ENCODE data around the gene HAUS7.
"Not testable (repeated sequence)": the region's sequence is repeated elsewhere in the genome, so short reads cannot be mapped to it uniquely, and the experiment has no call there.

The HAUS7 gene

GRCh38 chrX:153410373-153410772, 60.0 kb downstream of the HAUS7 start:
- Histone ChIP-seq H3K27me3 (ENCODE audit: insufficient read depth, low read length) (no peaks in the 10 kb centered on the region), H3K4me3 (ENCODE audit: low read depth, low read length) (no peak overlapping the region), H3K79me2 (ENCODE audit: control insufficient read depth, insufficient read depth, low read length, unreplicated experiment) (no peaks in the 10 kb centered on the region), H3K36me3 (ENCODE audit: insufficient read depth, low read length) (no peaks in the 10 kb centered on the region), H3K4me1 (ENCODE audit: control insufficient read depth, insufficient read depth, low read length, unreplicated experiment) (no peaks in the 10 kb centered on the region), H3K27ac (ENCODE audit: low read depth, low read length) (no peak overlapping the region), H2AFZ (ENCODE audit: low read length, unreplicated experiment) (no peak overlapping the region)

GRCh38 chrX:153409414-153410101, 60.8 kb downstream of the HAUS7 start:
- Histone ChIP-seq H3K27ac (ENCODE audit: low read depth, low read length) (no peak overlapping the region), H3K36me3 (ENCODE audit: insufficient read depth, low read length) (no peaks in the 10 kb centered on the region), H2AFZ (ENCODE audit: low read length, unreplicated experiment) (no peak overlapping the region), H3K27me3 (ENCODE audit: insufficient read depth, low read length) (0 out of 2 replicates have a peak, but pooled peaks cover 3% of the 10 kb centered on the region), H3K4me3 (ENCODE audit: low read depth, low read length) (no peak overlapping the region), H3K4me1 (ENCODE audit: control insufficient read depth, insufficient read depth, low read length, unreplicated experiment) (no peaks in the 10 kb centered on the region), H3K79me2 (ENCODE audit: control insufficient read depth, insufficient read depth, low read length, unreplicated experiment) (no peaks in the 10 kb centered on the region)

- Histone ChIP-seq H3K27me3 (ENCODE audit: insufficient read depth, low read length) (0 out of 2 replicates have a peak, but pooled peaks cover 3% of the 10 kb centered on the region), H3K79me2 (ENCODE audit: control insufficient read depth, insufficient read depth, low read length, unreplicated experiment) (no peaks in the 10 kb centered on the region), H3K27ac (ENCODE audit: low read depth, low read length) (no peak overlapping the region), H3K4me1 (ENCODE audit: control insufficient read depth, insufficient read depth, low read length, unreplicated experiment) (no peaks in the 10 kb centered on the region), H3K36me3 (ENCODE audit: insufficient read depth, low read length) (no peaks in the 10 kb centered on the region), H3K4me3 (ENCODE audit: low read depth, low read length) (no peak overlapping the region), H2AFZ (ENCODE audit: low read length, unreplicated experiment) (no peak overlapping the region)
Measured at GRCh38 chrX:153408871-153409351, 61.5 kb downstream of the HAUS7 start.

- Histone ChIP-seq H3K27me3 (ENCODE audit: insufficient read depth, low read length) (0 out of 2 replicates have a peak, but pooled peaks cover 4% of the 10 kb centered on the region), H3K4me1 (ENCODE audit: control insufficient read depth, insufficient read depth, low read length, unreplicated experiment) (no peaks in the 10 kb centered on the region), H3K27ac (ENCODE audit: low read depth, low read length) (no peak overlapping the region), H3K36me3 (ENCODE audit: insufficient read depth, low read length) (no peaks in the 10 kb centered on the region), H2AFZ (ENCODE audit: low read length, unreplicated experiment) (no peak overlapping the region), H3K4me3 (ENCODE audit: low read depth, low read length) (no peak overlapping the region), H3K79me2 (ENCODE audit: control insufficient read depth, insufficient read depth, low read length, unreplicated experiment) (no peaks in the 10 kb centered on the region)
Measured at GRCh38 chrX:153408221-153408721, 62.1 kb downstream of the HAUS7 start.

GRCh38 chrX:153407736-153408135, 62.6 kb downstream of the HAUS7 start:
- Histone ChIP-seq H3K27ac (ENCODE audit: low read depth, low read length) (no peak overlapping the region), H2AFZ (ENCODE audit: low read length, unreplicated experiment) (no peak overlapping the region), H3K4me1 (ENCODE audit: control insufficient read depth, insufficient read depth, low read length, unreplicated experiment) (no peaks in the 10 kb centered on the region), H3K4me3 (ENCODE audit: low read depth, low read length) (no peak overlapping the region), H3K27me3 (ENCODE audit: insufficient read depth, low read length) (peaks cover 9% of the 10 kb centered on the region; the same call in 1 of the 2 replicates), H3K79me2 (ENCODE audit: control insufficient read depth, insufficient read depth, low read length, unreplicated experiment) (no peaks in the 10 kb centered on the region), H3K36me3 (ENCODE audit: insufficient read depth, low read length) (no peaks in the 10 kb centered on the region)

- Histone ChIP-seq H3K79me2 (ENCODE audit: control insufficient read depth, insufficient read depth, low read length, unreplicated experiment) (no peaks in the 10 kb centered on the region), H3K36me3 (ENCODE audit: insufficient read depth, low read length) (no peaks in the 10 kb centered on the region), H3K4me1 (ENCODE audit: control insufficient read depth, insufficient read depth, low read length, unreplicated experiment) (no peaks in the 10 kb centered on the region), H3K27me3 (ENCODE audit: insufficient read depth, low read length) (peaks cover 10% of the 10 kb centered on the region; the same call in 1 of the 2 replicates), H3K4me3 (ENCODE audit: low read depth, low read length) (no peak overlapping the region), H3K27ac (ENCODE audit: low read depth, low read length) (no peak overlapping the region), H2AFZ (ENCODE audit: low read length, unreplicated experiment) (no peak overlapping the region)
Measured at GRCh38 chrX:153406903-153407302, 63.5 kb downstream of the HAUS7 start.

GRCh38 chrX:153406011-153406410, 64.4 kb downstream of the HAUS7 start:
- peaks cover 10% of the 10 kb centered on the region; the same call in 1 of the 2 replicates for H3K27me3 ChIP-seq (ENCODE audit: insufficient read depth, low read length)
- no peaks in the 10 kb centered on the region for H3K4me1 ChIP-seq (ENCODE audit: control insufficient read depth, insufficient read depth, low read length, unreplicated experiment)
- H2AFZ ChIP-seq (ENCODE audit: low read length, unreplicated experiment): no peak overlapping the region
- no peaks in the 10 kb centered on the region for H3K79me2 ChIP-seq (ENCODE audit: control insufficient read depth, insufficient read depth, low read length, unreplicated experiment)
- H3K36me3 ChIP-seq (ENCODE audit: insufficient read depth, low read length): no peaks in the 10 kb centered on the region
- H3K27ac ChIP-seq (ENCODE audit: low read depth, low read length): no peak overlapping the region
- H3K4me3 ChIP-seq (ENCODE audit: low read depth, low read length): no peak overlapping the region

- H2AFZ ChIP-seq (ENCODE audit: low read length, unreplicated experiment): no peak overlapping the region
- H3K79me2 ChIP-seq (ENCODE audit: control insufficient read depth, insufficient read depth, low read length, unreplicated experiment): no peaks in the 10 kb centered on the region
- H3K27me3 ChIP-seq (ENCODE audit: insufficient read depth, low read length): peaks cover 10% of the 10 kb centered on the region; the same call in 1 of the 2 replicates
- H3K4me1 ChIP-seq (ENCODE audit: control insufficient read depth, insufficient read depth, low read length, unreplicated experiment): no peaks in the 10 kb centered on the region
- no peak overlapping the region for H3K4me3 ChIP-seq (ENCODE audit: low read depth, low read length)
- H3K36me3 ChIP-seq (ENCODE audit: insufficient read depth, low read length): no peaks in the 10 kb centered on the region
- H3K27ac ChIP-seq (ENCODE audit: low read depth, low read length): no peak overlapping the region
Measured at GRCh38 chrX:153405426-153405825, 65.0 kb downstream of the HAUS7 start.

GRCh38 chrX:153404333-153404732, 66.0 kb downstream of the HAUS7 start:
- H3K27ac ChIP-seq (ENCODE audit: low read depth, low read length); H3K4me1 ChIP-seq (ENCODE audit: control insufficient read depth, insufficient read depth, low read length, unreplicated experiment); H2AFZ ChIP-seq (ENCODE audit: low read length, unreplicated experiment); H3K27me3 ChIP-seq (ENCODE audit: insufficient read depth, low read length); H3K4me3 ChIP-seq (ENCODE audit: low read depth, low read length); H3K36me3 ChIP-seq (ENCODE audit: insufficient read depth, low read length); H3K79me2 ChIP-seq (ENCODE audit: control insufficient read depth, insufficient read depth, low read length, unreplicated experiment): not testable (repeated sequence)

- peaks cover 10% of the 10 kb centered on the region; the same call in 1 of the 2 replicates for H3K27me3 ChIP-seq (ENCODE audit: insufficient read depth, low read length)
- H3K27ac ChIP-seq (ENCODE audit: low read depth, low read length): no peak within 1 kb of the TSS
- no peak within 1 kb of the TSS for H2AFZ ChIP-seq (ENCODE audit: low read length, unreplicated experiment)
- no peaks in the 10 kb centered on the region for H3K79me2 ChIP-seq (ENCODE audit: control insufficient read depth, insufficient read depth, low read length, unreplicated experiment)
- no peaks in the 10 kb centered on the region for H3K36me3 ChIP-seq (ENCODE audit: insufficient read depth, low read length)
- no peaks in the 10 kb centered on the region for H3K4me1 ChIP-seq (ENCODE audit: control insufficient read depth, insufficient read depth, low read length, unreplicated experiment)
- no peak within 1 kb of the TSS for H3K4me3 ChIP-seq (ENCODE audit: low read depth, low read length)
Measured at GRCh38 chrX:153401133-153401764, 69.1 kb downstream of the HAUS7 start, which contains the start of gene PNMA6E. Gene PNMA6E (minus strand): TSS chrX:153401350. CDS start chrX:153398849, 2,501 bp downstream.
